Retinal pigment epithelial cell (primary cell): ENCODE results near the gene NDUFB2.

Experiments
- DNase-seq: peaks from one replicate; pipeline ENCODE4 v3.0.0-alpha.2; 2010; ENCODE audit warnings: low read depth
- H3K4me3 ChIP-seq: 2 replicates; pipeline ENCODE4 v1.5.1; 2011; ENCODE audit warnings: mild to moderate bottlenecking, low read length, control low read depth, moderate library complexity
- TF ChIP-seq, protein P1 (sequence below): conservative IDR thresholded peaks from 2 replicates; pipeline ENCODE4 v1.5.1; 2011; ENCODE audit warnings: low read depth, low read length, control low read depth, inconsistent platforms

Gene NDUFB2

DNA sequence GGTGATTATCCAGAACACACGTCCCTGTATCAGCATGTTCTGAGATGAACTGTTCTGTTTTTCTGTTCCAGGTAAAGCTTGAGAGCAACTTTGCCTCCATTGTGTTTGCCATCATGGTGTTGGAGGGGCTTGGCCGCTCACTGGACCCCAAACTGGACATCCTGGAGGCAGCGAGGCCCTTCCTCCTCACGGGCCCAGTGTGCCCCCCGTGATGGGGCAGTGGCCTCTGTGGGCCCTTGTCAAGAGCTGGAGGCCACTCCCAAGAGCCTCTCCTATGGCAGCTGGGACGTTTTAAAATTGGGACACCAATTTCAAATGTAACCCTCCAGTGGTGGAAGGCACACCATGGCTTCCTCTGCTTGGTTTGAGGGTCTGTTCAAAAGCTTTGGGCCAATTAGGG is 1.9 kb upstream of the NDUFB2 start:
- no peak for DNase-seq
- TF ChIP-seq, protein P1, sequence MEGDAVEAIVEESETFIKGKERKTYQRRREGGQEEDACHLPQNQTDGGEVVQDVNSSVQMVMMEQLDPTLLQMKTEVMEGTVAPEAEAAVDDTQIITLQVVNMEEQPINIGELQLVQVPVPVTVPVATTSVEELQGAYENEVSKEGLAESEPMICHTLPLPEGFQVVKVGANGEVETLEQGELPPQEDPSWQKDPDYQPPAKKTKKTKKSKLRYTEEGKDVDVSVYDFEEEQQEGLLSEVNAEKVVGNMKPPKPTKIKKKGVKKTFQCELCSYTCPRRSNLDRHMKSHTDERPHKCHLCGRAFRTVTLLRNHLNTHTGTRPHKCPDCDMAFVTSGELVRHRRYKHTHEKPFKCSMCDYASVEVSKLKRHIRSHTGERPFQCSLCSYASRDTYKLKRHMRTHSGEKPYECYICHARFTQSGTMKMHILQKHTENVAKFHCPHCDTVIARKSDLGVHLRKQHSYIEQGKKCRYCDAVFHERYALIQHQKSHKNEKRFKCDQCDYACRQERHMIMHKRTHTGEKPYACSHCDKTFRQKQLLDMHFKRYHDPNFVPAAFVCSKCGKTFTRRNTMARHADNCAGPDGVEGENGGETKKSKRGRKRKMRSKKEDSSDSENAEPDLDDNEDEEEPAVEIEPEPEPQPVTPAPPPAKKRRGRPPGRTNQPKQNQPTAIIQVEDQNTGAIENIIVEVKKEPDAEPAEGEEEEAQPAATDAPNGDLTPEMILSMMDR, result no peak
- H3K4me3 ChIP-seq, result no peak overlapping the region

DNA sequence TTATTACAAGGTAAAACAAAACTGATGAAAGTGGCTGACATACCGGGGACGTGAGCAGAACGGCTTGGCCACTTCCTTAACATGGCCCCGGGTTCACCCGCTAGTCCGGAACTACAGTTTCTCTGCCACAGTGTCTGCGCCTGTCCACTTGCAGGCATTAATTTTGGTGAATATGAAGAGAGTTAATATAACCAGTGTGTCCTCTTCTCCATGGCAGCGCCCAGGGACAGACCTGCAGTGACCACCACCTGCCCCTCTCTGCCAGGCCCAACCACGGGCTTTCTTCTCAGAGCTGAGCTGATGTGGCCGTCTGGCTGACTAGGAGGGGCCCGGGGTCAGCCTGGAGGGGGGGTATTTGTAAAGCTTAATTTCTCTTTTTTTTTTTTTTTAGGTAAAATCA is 1.1 kb upstream of the NDUFB2 start:
- TF ChIP-seq, protein P1, result no peak
- DNase-seq, result no peak

DNA sequence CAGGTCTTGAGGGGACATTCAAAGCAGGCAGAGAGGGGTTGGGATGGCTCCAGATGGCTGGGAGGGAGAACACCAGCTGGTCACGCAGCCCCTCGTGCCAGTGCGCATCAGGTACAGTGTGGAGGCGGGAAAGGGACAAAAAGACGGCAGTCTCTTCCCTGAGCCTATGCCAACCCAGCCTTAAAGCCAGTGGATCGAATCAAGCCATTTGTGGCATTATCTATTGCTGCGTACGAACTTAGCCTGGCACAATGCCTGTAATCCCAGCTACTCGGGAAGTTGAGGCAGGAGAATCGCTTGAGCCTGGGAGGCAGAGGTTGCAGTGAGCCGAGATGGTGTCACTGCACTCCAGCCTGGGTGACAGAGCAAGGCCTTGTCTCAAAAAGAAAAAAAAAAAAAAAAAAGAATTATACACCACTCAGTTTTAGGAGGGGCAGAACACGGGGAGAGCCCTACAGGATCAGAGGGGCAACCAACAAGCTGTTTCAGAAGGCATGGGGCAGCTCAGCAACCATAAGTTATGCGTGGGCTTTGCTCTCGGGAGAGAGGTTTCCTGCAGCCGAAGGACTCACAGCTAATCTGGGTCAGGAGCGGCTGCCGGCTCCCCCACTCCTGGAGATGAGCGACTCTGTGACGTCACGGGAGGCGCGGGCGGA is 356 bp upstream of the NDUFB2 start:
- TF ChIP-seq, protein P1, result no peak
- peak; percentile 64 for DNase-seq
- peak overlapping the region; percentile 80 for H3K4me3 ChIP-seq

More for the DNA sequence above, 1.1 kb upstream of the NDUFB2 start:
- H3K4me3 ChIP-seq, result no peak overlapping the region

DNA sequence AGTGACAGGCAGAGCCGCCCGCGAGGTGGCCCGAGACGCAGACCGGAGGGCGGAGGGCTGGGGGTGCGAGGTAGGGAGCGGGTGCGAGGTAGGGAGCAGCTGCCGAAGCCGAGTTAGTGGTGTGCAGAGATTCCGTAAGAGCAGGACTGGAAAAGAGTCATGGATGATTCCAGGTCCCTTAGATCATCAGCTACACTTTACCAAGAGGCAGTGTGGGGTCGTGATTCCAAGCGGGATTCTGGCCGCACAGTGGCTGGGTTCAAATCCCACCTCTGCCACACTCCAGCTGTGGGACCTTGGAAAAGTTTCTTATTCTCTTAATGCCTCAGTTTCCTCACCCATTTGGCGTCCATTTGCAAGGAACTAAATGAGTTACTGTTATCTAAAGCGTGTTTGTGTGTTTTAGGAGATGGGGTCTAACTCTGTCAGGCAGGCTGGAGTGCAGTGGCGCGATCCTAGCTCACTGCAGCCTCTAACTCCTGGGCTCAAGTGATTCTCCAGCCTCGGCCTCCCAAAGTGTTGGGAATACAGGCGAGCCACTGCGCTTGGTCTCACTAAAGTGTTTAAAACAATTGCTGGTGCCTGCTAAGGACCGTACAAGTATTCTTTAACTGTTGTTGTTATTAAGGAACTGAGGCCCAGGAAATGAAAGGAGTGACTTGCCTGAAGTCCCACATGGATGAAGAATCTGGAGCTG is 1.1 kb downstream of the NDUFB2 start:
- peak overlapping the region; percentile 80 for H3K4me3 ChIP-seq
- DNase-seq, result no peak
- TF ChIP-seq, protein P1, result no peak

DNA sequence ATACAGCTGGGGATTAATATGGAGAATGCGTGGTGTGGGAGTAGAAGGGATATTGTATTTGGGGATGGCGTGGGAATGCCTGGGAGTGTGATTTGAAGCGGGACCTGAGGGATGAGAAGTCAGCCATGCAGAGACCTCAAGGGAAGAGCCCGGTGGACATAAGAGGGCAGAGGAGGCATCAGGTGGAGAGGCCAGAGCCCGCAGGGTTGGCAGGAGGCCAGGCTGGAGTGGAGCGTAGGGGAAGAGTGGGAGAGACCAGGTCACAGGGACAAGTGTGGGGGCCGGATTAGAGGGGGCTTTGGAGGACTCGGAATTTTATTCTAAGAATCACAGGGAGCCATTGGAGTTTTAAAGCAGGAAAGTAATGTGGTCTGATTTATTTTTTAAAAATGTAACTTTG is 2.0 kb downstream of the NDUFB2 start:
- H3K4me3 ChIP-seq, result no peak overlapping the region
- TF ChIP-seq, protein P1, result no peak
- no peak for DNase-seq

DNA sequence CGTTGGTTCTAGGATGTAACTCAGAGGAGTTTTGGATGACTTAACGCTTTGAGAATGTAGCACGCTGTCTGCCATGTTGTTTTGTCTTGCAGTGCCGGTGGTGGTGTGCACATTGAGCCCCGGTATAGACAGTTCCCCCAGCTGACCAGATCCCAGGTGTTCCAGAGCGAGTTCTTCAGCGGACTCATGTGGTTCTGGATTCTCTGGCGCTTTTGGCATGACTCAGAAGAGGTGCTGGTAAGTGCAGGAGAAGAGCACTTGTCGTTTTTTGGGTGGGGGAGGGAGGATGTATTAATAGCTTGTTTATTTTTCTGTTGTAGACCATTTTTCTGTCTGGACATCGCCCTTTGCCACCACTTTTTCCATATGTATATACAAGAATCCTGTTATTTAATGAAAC is 6.3 kb downstream of the NDUFB2 start:
- DNase-seq, result no peak
- TF ChIP-seq, protein P1, result no peak
- no peak overlapping the region for H3K4me3 ChIP-seq

DNA sequence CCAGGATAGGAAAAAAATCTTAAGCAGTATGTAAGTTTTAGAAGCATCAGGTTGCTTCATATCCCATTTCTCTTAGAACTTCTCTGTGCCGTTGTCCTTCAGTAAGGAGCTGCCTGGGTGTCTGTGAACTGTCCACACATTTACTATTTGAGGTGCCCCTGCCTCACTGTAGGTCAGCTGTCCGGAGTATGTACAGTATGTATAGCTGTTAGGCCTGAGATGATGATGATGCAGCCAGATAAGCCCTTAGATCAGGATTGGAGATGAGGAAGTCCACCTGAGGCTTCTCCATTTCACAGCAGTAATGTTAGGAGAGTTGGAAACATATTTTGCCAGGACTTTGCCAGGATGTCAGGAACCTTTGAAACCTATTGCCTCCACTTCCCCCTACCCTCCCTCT is 7.7 kb downstream of the NDUFB2 start:
- no peak overlapping the region for H3K4me3 ChIP-seq
- no peak for DNase-seq
- TF ChIP-seq, protein P1, result no peak
